HCT116 (cell line): ENCODE results near the gene NTN4.

ENCODE experiments used
- ATF3 ChIP-seq: IDR thresholded peaks from 2 replicates; pipeline ENCODE4 v1.6.1; 2012
- CEBPB ChIP-seq: IDR thresholded peaks from 2 replicates; pipeline ENCODE4 v1.6.1; 2012; ENCODE audit warnings: low read depth
- CTCF ChIP-seq, 3 experiments: fragments of 200-600 bp in 1 of 3; sonication (generic) in 1 of 3; IDR thresholded peaks in 2 of 3; conservative IDR thresholded peaks in 1 of 3; 2 replicates each; pipeline ENCODE4 v1.5.1; 2012 to 2017; ENCODE audit warnings: low read depth in 2 of 3, low read length in 2 of 3, antibody characterized with exemption in 1 of 3, borderline replicate concordance in 1 of 3, control low read depth in 1 of 3, mild to moderate bottlenecking in 1 of 3, mixed read lengths in 1 of 3, mixed run types in 1 of 3, moderate library complexity in 1 of 3; ENCODE audit not compliant: insufficient read depth in 1 of 3
- ELF1 ChIP-seq: IDR thresholded peaks from 2 replicates; pipeline ENCODE4 v1.6.1; 2012; ENCODE audit warnings: low read depth, borderline replicate concordance
- EZH2phosphoT487 ChIP-seq: fragments of 200-600 bp; IDR thresholded peaks from 2 replicates; pipeline ENCODE4 v1.6.1; 2018; ENCODE audit warnings: antibody characterized with exemption, borderline replicate concordance
- JUND ChIP-seq: IDR thresholded peaks from 2 replicates; pipeline ENCODE4 v1.6.1; 2012
- MAX ChIP-seq: IDR thresholded peaks from 2 replicates; pipeline ENCODE4 v1.6.1; 2012
- POLR2AphosphoS5 ChIP-seq: IDR thresholded peaks from 2 replicates; pipeline ENCODE4 v1.6.1; 2011; ENCODE audit warnings: mild to moderate bottlenecking, low read depth, low read length, moderate library complexity
- REST ChIP-seq: IDR thresholded peaks from 2 replicates; pipeline ENCODE4 v1.6.1; 2012; ENCODE audit warnings: low read depth
- SIN3A ChIP-seq: IDR thresholded peaks from 2 replicates; pipeline ENCODE4 v1.6.1; 2012; ENCODE audit warnings: low read depth
- SP1 ChIP-seq: IDR thresholded peaks from 2 replicates; pipeline ENCODE4 v1.6.1; 2012; ENCODE audit warnings: low read depth
- TCF7L2 ChIP-seq: IDR thresholded peaks from 2 replicates; pipeline ENCODE4 v1.7.0; 2011; ENCODE audit warnings: borderline replicate concordance, inconsistent platforms; ENCODE audit not compliant: insufficient read depth, insufficient read length; ENCODE audit errors: extremely low read depth

GRCh38 chr12:95759039-95759438 is 31.5 kb downstream of the NTN4 start:
- TF ChIP-seq CTCF (IDR thresholded peaks at IDR 0.05 in 2 of 3, conservative IDR thresholded peaks at IDR 0.05 in 1 of 3; ENCODE audit: borderline replicate concordance in 1 of 3, insufficient read depth in 1 of 3, low read depth in 2 of 3, low read length in 2 of 3) (no peak), REST (no peak), SP1 (no peak), ATF3 (no peak), CEBPB (no peak), JUND (no peak), SIN3A (no peak), EZH2phosphoT487 (no peak), POLR2AphosphoS5 (no peak), MAX (no peak), ELF1 (no peak), TCF7L2 (no peak)
